Endothelial cell of umbilical vein (primary cell): ENCODE results near the gene COL1A1. TPM values are rescaled to one million over a fixed set of nuclear protein-coding genes. Genes with fewer than 3 reads are reported as not detected.

Source experiments
- BruUV-seq: library from RNA; stranded (reverse); fragments of 400-500 nt; replicated peaks from 2 replicates; lab custom pipeline; 2021; lab: Mats Ljungman, UMichigan
- CTCF ChIA-PET: fragments of 300-600, 350-600 bp; sonication (Branson Sonifier 250); formaldehyde crosslinking; loops from one replicate; lab custom pipeline; 2021; ENCODE audit warnings: antibody characterized with exemption, inconsistent platforms; lab: Charles Lee
- POLR2A ChIA-PET: fragments of 300-600, 350-600 bp; sonication (Branson Sonifier 250); formaldehyde crosslinking; loops from one replicate; lab custom pipeline; 2021; ENCODE audit warnings: antibody characterized with exemption, inconsistent platforms; lab: Charles Lee
- DNase-seq: peaks from one replicate; pipeline ENCODE4 v3.0.0-alpha.2; 2011; ENCODE audit warnings: low read depth, low spot score
- FAIRE-seq: peaks from 2 replicates; lab custom pipeline; 2011; peaks lifted over from hg19 to GRCh38; lab: Jason Lieb, UNC
- H2AFZ ChIP-seq: 2 replicates; pipeline ENCODE4 v1.6.0; 2012; ENCODE audit warnings: low read depth, low read length, control low read depth, inconsistent platforms
- H3K27ac ChIP-seq: 2 replicates; pipeline ENCODE4 v1.5.1; 2011; ENCODE audit warnings: low read depth, mild to moderate bottlenecking, control low read depth, low read length, moderate library complexity; ENCODE audit not compliant: insufficient read depth
- H3K27me3 ChIP-seq, 2 experiments: 2 replicates each; pipeline versions ENCODE4 v1.6.0 to v1.6.1; 2011; ENCODE audit warnings: low read length in 2 of 2, mixed read lengths in 1 of 2; ENCODE audit not compliant: control insufficient read depth in 2 of 2, insufficient read depth in 2 of 2
- H3K36me3 ChIP-seq, 2 experiments: 2 replicates in 1 of 2; 3 replicates in 1 of 2; pipeline ENCODE4 v1.5.1; 2011; ENCODE audit warnings: low read length in 2 of 2, mild to moderate bottlenecking in 1 of 2, moderate library complexity in 1 of 2; ENCODE audit not compliant: control insufficient read depth in 2 of 2, insufficient read depth in 2 of 2; ENCODE audit errors: extremely low read depth in 1 of 2
- H3K4me1 ChIP-seq: 3 replicates; pipeline ENCODE4 v1.5.1; 2011; ENCODE audit warnings: mild to moderate bottlenecking, low read length; ENCODE audit not compliant: control insufficient read depth, insufficient read depth; ENCODE audit errors: extremely low read depth
- H3K4me2 ChIP-seq: 2 replicates; pipeline ENCODE4 v1.6.1; 2011; ENCODE audit warnings: low read length, control low read depth, mixed read lengths; ENCODE audit not compliant: insufficient read depth
- H3K4me3 ChIP-seq, 3 experiments: fragments of 200-600 bp in 1 of 3; sonication (generic), shearing (Covaris generic) in 1 of 3; replicated peaks in 1 of 3; 2 replicates each; pipeline ENCODE4 v1.5.1; 2011 to 2016; ENCODE audit warnings: control low read depth in 3 of 3, low read length in 3 of 3, mild to moderate bottlenecking in 2 of 3, inconsistent platforms in 1 of 3, low read depth in 1 of 3, moderate library complexity in 1 of 3; ENCODE audit not compliant: insufficient read depth in 1 of 3
- H3K79me2 ChIP-seq: 2 replicates; pipeline ENCODE4 v1.6.0; 2012; ENCODE audit warnings: low read length, inconsistent platforms; ENCODE audit not compliant: control insufficient read depth, insufficient read depth
- H3K9ac ChIP-seq: replicated peaks from 2 replicates; pipeline ENCODE3; 2011; ENCODE audit warnings: low read length, control low read depth; ENCODE audit not compliant: insufficient read depth; ENCODE audit errors: extremely low read depth
- H3K9me1 ChIP-seq: replicated peaks from 3 replicates; pipeline ENCODE4 v1.6.0; 2011; ENCODE audit warnings: mild to moderate bottlenecking, low read length; ENCODE audit not compliant: control insufficient read depth, insufficient read depth; ENCODE audit errors: extremely low read depth
- H3K9me3 ChIP-seq: replicated peaks from 2 replicates; pipeline ENCODE4 v1.5.1; 2012; ENCODE audit warnings: low read length, inconsistent platforms; ENCODE audit not compliant: control insufficient read depth, insufficient read depth
- H4K20me1 ChIP-seq: replicated peaks from 2 replicates; pipeline ENCODE3; 2011; ENCODE audit warnings: mild to moderate bottlenecking, low read length; ENCODE audit not compliant: control insufficient read depth, insufficient read depth; ENCODE audit errors: extremely low read depth
- EZH2 ChIP-seq: IDR thresholded peaks from 2 replicates; pipeline ENCODE4 v1.6.1; 2012; ENCODE audit warnings: borderline replicate concordance, low read depth, mild to moderate bottlenecking, moderate library complexity, low read length, inconsistent platforms; ENCODE audit not compliant: severe bottlenecking
- FOS ChIP-seq: IDR thresholded peaks from 2 replicates; pipeline ENCODE4 v1.6.1; 2011; ENCODE audit warnings: mild to moderate bottlenecking, low read length, moderate library complexity, borderline replicate concordance; ENCODE audit not compliant: insufficient read depth
- JUN ChIP-seq: IDR thresholded peaks from 2 replicates; pipeline ENCODE4 v1.6.1; 2011; ENCODE audit warnings: borderline replicate concordance, low read depth; ENCODE audit not compliant: insufficient read length, insufficient read depth
- MAX ChIP-seq: IDR thresholded peaks from 2 replicates; pipeline ENCODE4 v1.6.1; 2011; ENCODE audit not compliant: insufficient read depth, insufficient read length
- MYC ChIP-seq: IDR thresholded peaks from one replicate; pipeline ENCODE4 v1.6.1; 2011; ENCODE audit warnings: mild to moderate bottlenecking, low read depth, low read length
- POLR2A ChIP-seq: IDR thresholded peaks from 2 replicates; pipeline ENCODE4 v1.6.1; 2012; ENCODE audit warnings: low read depth, mild to moderate bottlenecking, control low read depth, low read length
- POLR2AphosphoS5 ChIP-seq: IDR thresholded peaks from 2 replicates; pipeline ENCODE4 v1.6.1; 2012; ENCODE audit warnings: low read depth, mild to moderate bottlenecking, control low read depth, low read length, moderate library complexity; ENCODE audit not compliant: insufficient read depth
- dilution Hi-C: fragments of 300-500 bp; cut with MboI; formaldehyde crosslinking; loops from one replicate; pipeline ENCODE4 v1.15.0; 2019; ENCODE audit warnings: low sequenced_read_pairs; ENCODE audit not compliant: extremely low pct_ligation_motif_present
- intact Hi-C: fragments of 100-400 bp; cut with micrococcal nuclease; formaldehyde crosslinking; loops from one replicate; pipeline ENCODE4 v1.10.0; 2022
- polyA plus RNA-seq, 4 experiments: library from polyadenylated mRNA; depleted of rRNA in 3 of 4; stranded (reverse) in 3 of 4; unstranded in 1 of 4; fragments of >200 nt; gene quantifications; 2 replicates each; pipeline versions ENCODE4 v1.2.1 to v1.2.3, GENCODE V29; 2011 to 2012; ENCODE audit warnings: missing spikeins in 1 of 4
- total RNA-seq: library from RNA; stranded (reverse); gene quantifications from 2 replicates; pipeline ENCODE4 v1.2.3, GENCODE V29; 2021
- TF ChIP-seq, protein P1 (sequence below), 2 donors: IDR thresholded peaks; 1 replicate in 1 of 2; 2 replicates in 1 of 2; pipeline ENCODE4 v1.5.1; 2011; ENCODE audit warnings: low read length in 2 of 2, mild to moderate bottlenecking in 2 of 2, moderate library complexity in 2 of 2, control low read depth in 1 of 2, inconsistent platforms in 1 of 2, low read depth in 1 of 2; ENCODE audit not compliant: insufficient read depth in 1 of 2; ENCODE audit errors: extremely low read depth in 1 of 2

COL1A1 gene
- total and polyA plus RNA-seq, 2 donors (not counting 3 experiments of a cell fraction or from before 2014, with no cell fraction given) = 0.07 TPM

- Histone ChIP-seq H3K79me2 (peaks cover 11% of the 10 kb centered on the region), H3K27me3 (no peaks in the 10 kb centered on the region), H2AFZ (no peak overlapping the region), H3K27ac (no peak overlapping the region), H3K36me3 (no peaks in the 10 kb centered on the region), H3K9ac (no peak overlapping the region), H3K4me2 (no peak overlapping the region), H4K20me1 (no peaks in the 10 kb centered on the region), H3K9me3 (no peaks in the 10 kb centered on the region), H3K4me3 (no peak overlapping the region), H3K4me1 (peaks cover 14% of the 10 kb centered on the region), H3K9me1 (no peaks in the 10 kb centered on the region)
- DNase-seq (no peak), FAIRE-seq (no peak)
- no TSS peak for BruUV-seq
- dilution Hi-C loops (no loop called here), intact Hi-C loops (no loop called here)
- TF ChIP-seq FOS (no peak), MAX (no peak), POLR2AphosphoS5 (no peak), EZH2 (no peak), POLR2A (no peak), MYC (no peak), JUN (no peak)
- TF ChIP-seq, protein P1, sequence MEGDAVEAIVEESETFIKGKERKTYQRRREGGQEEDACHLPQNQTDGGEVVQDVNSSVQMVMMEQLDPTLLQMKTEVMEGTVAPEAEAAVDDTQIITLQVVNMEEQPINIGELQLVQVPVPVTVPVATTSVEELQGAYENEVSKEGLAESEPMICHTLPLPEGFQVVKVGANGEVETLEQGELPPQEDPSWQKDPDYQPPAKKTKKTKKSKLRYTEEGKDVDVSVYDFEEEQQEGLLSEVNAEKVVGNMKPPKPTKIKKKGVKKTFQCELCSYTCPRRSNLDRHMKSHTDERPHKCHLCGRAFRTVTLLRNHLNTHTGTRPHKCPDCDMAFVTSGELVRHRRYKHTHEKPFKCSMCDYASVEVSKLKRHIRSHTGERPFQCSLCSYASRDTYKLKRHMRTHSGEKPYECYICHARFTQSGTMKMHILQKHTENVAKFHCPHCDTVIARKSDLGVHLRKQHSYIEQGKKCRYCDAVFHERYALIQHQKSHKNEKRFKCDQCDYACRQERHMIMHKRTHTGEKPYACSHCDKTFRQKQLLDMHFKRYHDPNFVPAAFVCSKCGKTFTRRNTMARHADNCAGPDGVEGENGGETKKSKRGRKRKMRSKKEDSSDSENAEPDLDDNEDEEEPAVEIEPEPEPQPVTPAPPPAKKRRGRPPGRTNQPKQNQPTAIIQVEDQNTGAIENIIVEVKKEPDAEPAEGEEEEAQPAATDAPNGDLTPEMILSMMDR (IDR thresholded peaks at IDR 0.05; ENCODE audit: extremely low read depth in 1 of 2, insufficient read depth in 1 of 2, low read depth in 1 of 2, low read length in 2 of 2) = no peak
- POLR2A ChIA-PET = no interaction called here
- CTCF ChIA-PET = interaction anchor here (1.0 to 4.5 kb wide), 2 partner anchors 14 to 37 kb away, joined by 3 to 34 read pairs; no protein-coding TSS in a partner anchor
These were observed 46.8 kb downstream of the COL1A1 start for GRCh38 chr17:50154604-50155003.
